Hepatocyte (in vitro differentiated cells): ENCODE measurements around the gene PPARA. TPM values are rescaled to one million over a fixed set of nuclear protein-coding genes. Genes with fewer than 3 reads are reported as not detected.

ENCODE experiments used
- DNase-seq: peaks from one replicate; pipeline ENCODE4 v3.0.0-alpha.2; 2016; ENCODE audit warnings: low spot score
- H2AFZ ChIP-seq: fragments of 200-600 bp; sonication (generic); 2 replicates; pipeline ENCODE4 v1.6.0; 2016; ENCODE audit warnings: antibody characterized with exemption, mild to moderate bottlenecking
- H3K27ac ChIP-seq: fragments of 200-600 bp; sonication (generic); 2 replicates; pipeline ENCODE4 v1.5.1; 2016; ENCODE audit warnings: mild to moderate bottlenecking
- H3K27me3 ChIP-seq: fragments of 200-600 bp; sonication (generic); 2 replicates; pipeline ENCODE4 v1.6.1; 2016
- H3K36me3 ChIP-seq: fragments of 200-600 bp; sonication (generic); replicated peaks from 2 replicates; pipeline ENCODE4 v1.5.1; 2016; ENCODE audit warnings: low read depth; ENCODE audit not compliant: insufficient read depth
- H3K4me1 ChIP-seq: fragments of 200-600 bp; sonication (generic); 2 replicates; pipeline ENCODE4 v1.5.1; 2016; ENCODE audit warnings: mild to moderate bottlenecking, moderate library complexity; ENCODE audit not compliant: insufficient read depth
- H3K4me2 ChIP-seq: fragments of 200-600 bp; sonication (generic); 2 replicates; pipeline ENCODE4 v1.6.0; 2016
- H3K4me3 ChIP-seq: fragments of 200-600 bp; sonication (generic); 2 replicates; pipeline ENCODE4 v1.5.1; 2016; ENCODE audit warnings: mild to moderate bottlenecking
- H3K79me2 ChIP-seq: fragments of 200-600 bp; sonication (generic); 2 replicates; pipeline ENCODE4 v1.6.0; 2017; ENCODE audit warnings: mild to moderate bottlenecking
- H3K9me2 ChIP-seq: fragments of 200-600 bp; sonication (generic); replicated peaks from 2 replicates; pipeline ENCODE4 v1.6.0; 2017; ENCODE audit warnings: mild to moderate bottlenecking; ENCODE audit not compliant: insufficient read depth
- H3K9me3 ChIP-seq: fragments of 200-600 bp; sonication (generic); 2 replicates; pipeline ENCODE4 v1.5.1; 2016; ENCODE audit warnings: low read depth, mild to moderate bottlenecking
- H4K20me1 ChIP-seq: fragments of 200-600 bp; sonication (generic); 2 replicates; pipeline ENCODE4 v1.6.0; 2016; ENCODE audit warnings: mild to moderate bottlenecking; ENCODE audit not compliant: insufficient read depth, poor library complexity, severe bottlenecking
- EZH2 ChIP-seq: fragments of 200-600 bp; sonication (generic); IDR thresholded peaks from 2 replicates; pipeline ENCODE4 v1.6.1; 2016; ENCODE audit warnings: antibody characterized with exemption, mild to moderate bottlenecking, borderline replicate concordance
- EZH2phosphoT487 ChIP-seq: fragments of 200-600 bp; sonication (generic); IDR thresholded peaks from one replicate; pipeline ENCODE4 v1.6.1; 2018; ENCODE audit warnings: antibody characterized with exemption, mild to moderate bottlenecking, low read depth, moderate library complexity; ENCODE audit not compliant: unreplicated experiment, severe bottlenecking
- WGBS: methylation state at CpG from one replicate; pipeline ENCODE4 v1.1.6; 2016; ENCODE audit warnings: low lambda C conversion rate; ENCODE audit errors: missing lambda C conversion rate; 5-methylcytosine and 5-hydroxymethylcytosine counted together
- polyA plus RNA-seq: library from polyadenylated mRNA; unstranded; fragments of >200 nt; fragmentation: Nextera tagmentation; extraction: Ambion mirVana; gene quantifications from 2 replicates; pipeline ENCODE4 v1.2.1, GENCODE V29; 2016
- total RNA-seq: library from RNA; depleted of rRNA; stranded (reverse); fragments of >200 nt; gene quantifications from 2 replicates; pipeline ENCODE4 v1.2.3, GENCODE V29; 2014
- TF ChIP-seq, protein P1 (sequence below): fragments of 200-600 bp; sonication (generic); IDR thresholded peaks from 2 replicates; pipeline ENCODE4 v1.5.1; 2016; ENCODE audit warnings: antibody characterized with exemption, mild to moderate bottlenecking; ENCODE audit not compliant: poor library complexity

The PPARA gene
- total and polyA plus RNA-seq, 2 experiments from 2014 or later = 13.7 to 31.0 TPM

DNA sequence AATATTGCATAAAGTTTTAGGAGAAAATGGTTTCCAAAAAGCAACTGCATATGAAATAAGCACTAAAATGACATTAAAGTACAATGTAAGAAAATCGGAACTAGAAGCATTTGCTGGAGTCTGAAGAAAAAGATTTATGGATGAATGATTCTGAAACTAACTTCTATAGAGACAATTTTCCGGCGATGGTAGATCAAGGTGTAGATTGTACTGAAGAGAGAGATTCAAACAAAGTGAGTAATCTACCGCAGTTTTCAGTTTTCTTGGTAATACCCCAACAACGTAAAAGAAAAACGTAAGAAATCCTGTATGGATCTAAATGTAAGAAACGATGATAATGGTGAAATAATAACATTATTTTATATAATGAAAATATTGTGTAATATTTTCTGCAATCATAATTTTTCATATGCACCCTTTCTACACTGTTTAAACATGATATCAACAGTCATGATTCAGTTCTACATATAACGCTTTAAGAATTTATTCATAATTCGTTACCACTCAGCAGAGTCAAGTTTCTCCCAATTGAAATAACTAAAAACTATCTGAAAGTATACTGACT lies 101.6 kb downstream of the PPARA start:
- Histone ChIP-seq H2AFZ (no peak overlapping the region), H3K27ac (no peak overlapping the region), H3K27me3 (no peaks in the 10 kb centered on the region), H3K4me1 (peaks cover 6% of the 10 kb centered on the region), H4K20me1 (no peaks in the 10 kb centered on the region), H3K79me2 (peaks cover 6% of the 10 kb centered on the region), H3K4me2 (no peak overlapping the region), H3K36me3 (no peaks in the 10 kb centered on the region), H3K4me3 (no peak overlapping the region), H3K9me3 (no peaks in the 10 kb centered on the region), H3K9me2 (no peaks in the 10 kb centered on the region)
- DNase-seq = no peak
- 98% methylated on average over 9 of the region's 9 CpGs for WGBS
- TF ChIP-seq EZH2phosphoT487 (no peak), EZH2 (no peak)
- TF ChIP-seq, protein P1, sequence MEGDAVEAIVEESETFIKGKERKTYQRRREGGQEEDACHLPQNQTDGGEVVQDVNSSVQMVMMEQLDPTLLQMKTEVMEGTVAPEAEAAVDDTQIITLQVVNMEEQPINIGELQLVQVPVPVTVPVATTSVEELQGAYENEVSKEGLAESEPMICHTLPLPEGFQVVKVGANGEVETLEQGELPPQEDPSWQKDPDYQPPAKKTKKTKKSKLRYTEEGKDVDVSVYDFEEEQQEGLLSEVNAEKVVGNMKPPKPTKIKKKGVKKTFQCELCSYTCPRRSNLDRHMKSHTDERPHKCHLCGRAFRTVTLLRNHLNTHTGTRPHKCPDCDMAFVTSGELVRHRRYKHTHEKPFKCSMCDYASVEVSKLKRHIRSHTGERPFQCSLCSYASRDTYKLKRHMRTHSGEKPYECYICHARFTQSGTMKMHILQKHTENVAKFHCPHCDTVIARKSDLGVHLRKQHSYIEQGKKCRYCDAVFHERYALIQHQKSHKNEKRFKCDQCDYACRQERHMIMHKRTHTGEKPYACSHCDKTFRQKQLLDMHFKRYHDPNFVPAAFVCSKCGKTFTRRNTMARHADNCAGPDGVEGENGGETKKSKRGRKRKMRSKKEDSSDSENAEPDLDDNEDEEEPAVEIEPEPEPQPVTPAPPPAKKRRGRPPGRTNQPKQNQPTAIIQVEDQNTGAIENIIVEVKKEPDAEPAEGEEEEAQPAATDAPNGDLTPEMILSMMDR = no peak

DNA sequence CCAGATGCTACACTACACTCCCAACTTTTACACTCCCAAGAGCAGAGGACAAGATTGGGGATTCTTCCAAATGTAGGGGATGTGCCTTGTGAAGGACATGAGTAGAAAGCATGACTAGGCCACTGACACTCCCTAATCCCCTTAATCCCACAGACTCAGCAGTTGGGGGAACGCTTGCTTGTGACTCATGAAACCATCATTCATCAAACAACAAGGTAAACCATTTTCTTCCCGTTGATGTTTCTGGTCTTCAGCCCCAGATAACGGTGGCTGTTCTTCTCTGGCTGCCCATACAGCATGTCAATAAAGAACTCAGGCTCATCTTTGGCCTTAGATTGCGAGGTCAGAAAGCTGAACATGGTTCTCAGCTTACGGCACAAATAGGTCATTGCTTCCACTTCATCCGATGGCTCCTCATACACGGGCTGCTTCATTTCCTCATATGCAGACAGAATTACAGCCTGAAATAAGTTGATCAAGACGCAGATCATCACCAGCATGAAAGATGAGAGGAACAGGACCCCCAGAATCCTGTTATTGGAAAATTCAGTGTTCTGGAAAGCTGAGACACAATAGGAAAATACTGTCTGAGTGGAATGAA lies 106.1 kb downstream of the PPARA start:
- Histone ChIP-seq H3K9me3 (no peaks in the 10 kb centered on the region), H3K4me2 (no peak overlapping the region), H3K4me3 (no peak overlapping the region), H3K36me3 (no peaks in the 10 kb centered on the region), H3K79me2 (no peaks in the 10 kb centered on the region), H2AFZ (no peak overlapping the region), H3K4me1 (no peaks in the 10 kb centered on the region), H3K27ac (no peak overlapping the region), H4K20me1 (no peaks in the 10 kb centered on the region), H3K27me3 (peaks cover 11% of the 10 kb centered on the region), H3K9me2 (no peaks in the 10 kb centered on the region)
- TF ChIP-seq, protein P1 = no peak
- TF ChIP-seq EZH2phosphoT487 (no peak), EZH2 (no peak)
- no peak for DNase-seq
- WGBS = 64% methylated on average over 8 of the region's 8 CpGs

DNA sequence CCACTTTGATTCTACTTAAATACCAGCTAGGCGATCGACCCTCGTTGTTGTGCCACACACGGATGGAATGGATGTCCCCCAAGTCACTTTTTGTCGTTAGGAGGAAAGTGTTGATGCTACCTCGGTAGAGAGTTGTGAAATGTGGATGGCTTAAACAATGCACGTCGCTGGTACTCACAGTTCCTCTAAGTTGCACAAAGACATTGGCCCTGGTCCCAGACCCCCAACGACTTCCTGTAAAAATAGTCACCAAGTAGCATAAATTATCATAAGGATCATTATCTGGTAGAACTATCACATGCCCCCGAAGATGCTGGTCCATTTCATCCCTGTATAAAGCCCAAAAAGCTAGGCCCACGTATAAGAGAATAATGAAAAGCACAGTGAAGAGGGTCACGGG lies 109.0 kb downstream of the PPARA start:
- Histone ChIP-seq H3K4me2 (no peak overlapping the region), H3K36me3 (no peaks in the 10 kb centered on the region), H3K79me2 (no peaks in the 10 kb centered on the region), H3K4me3 (no peak overlapping the region), H3K4me1 (no peaks in the 10 kb centered on the region), H3K9me3 (no peaks in the 10 kb centered on the region), H3K9me2 (no peaks in the 10 kb centered on the region), H3K27me3 (peaks cover 27% of the 10 kb centered on the region), H2AFZ (no peak overlapping the region), H3K27ac (no peak overlapping the region), H4K20me1 (no peaks in the 10 kb centered on the region)
- TF ChIP-seq, protein P1 = no peak
- no peak for TF ChIP-seq EZH2phosphoT487
- no peak for TF ChIP-seq EZH2
- WGBS = 90% methylated on average over 12 of the region's 12 CpGs
- no peak for DNase-seq
